ENCODE results near the gene OR2S2. TPM values are rescaled to one million over a fixed set of nuclear protein-coding genes. Genes with fewer than 3 reads are reported as not detected.

OR2S2 gene
- total and polyA plus RNA-seq, 2 of the 8 experiments (the other 6 are each of a cell fraction or from before 2014, with no cell fraction given), result not detected

DNA sequence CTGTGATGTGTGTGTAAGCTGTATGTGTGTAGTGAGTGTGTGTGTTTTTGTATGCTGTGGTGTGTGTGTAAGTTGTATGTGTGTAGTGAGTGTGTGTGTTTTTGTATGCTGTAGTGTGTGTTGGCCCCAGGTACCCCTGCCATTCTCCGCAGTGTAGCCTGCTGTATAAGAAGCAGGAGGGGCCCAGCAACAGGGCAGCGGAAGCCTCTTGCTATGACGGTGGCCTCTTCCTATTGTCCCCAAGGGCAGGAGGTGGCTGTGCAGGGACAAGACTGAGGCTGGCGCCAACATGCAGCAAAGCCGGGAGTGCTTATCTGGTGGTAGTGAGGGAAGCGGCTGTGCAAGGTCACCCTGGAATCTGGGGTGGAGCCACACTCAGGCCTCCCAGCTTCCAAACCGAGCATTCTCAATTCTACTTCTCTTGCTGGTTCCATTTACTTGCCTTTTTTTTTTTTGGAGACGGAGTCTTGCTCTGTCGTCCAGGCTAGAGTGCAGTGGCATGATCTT is 43.6 kb downstream of the OR2S2 start:
- Histone ChIP-seq H3K4ac (replicated peaks; ENCODE audit: insufficient read length, low read depth, low read length) (no peak overlapping the region), H2BK20ac (ENCODE audit: low read length) (no peak overlapping the region), H3K9ac (replicated peaks in 1 of 4; ENCODE audit: extremely low read depth in 1 of 4, low read depth in 3 of 4, low read length in 3 of 4) (peak overlapping the region in 1 of 4 experiments; percentile 60; a peak in 1 of 7 replicates), H3K18ac (ENCODE audit: extremely low read depth, low read length) (no peak overlapping the region), H4K5ac (ENCODE audit: insufficient read length, low read depth, low read length) (no peak overlapping the region), H4K20me1 (replicated peaks in 1 of 2; ENCODE audit: control insufficient read depth in 1 of 2, insufficient read depth in 2 of 2, low read length in 2 of 2) (no peaks in the 10 kb centered on the region), H3K9me3 (ENCODE audit: insufficient read depth in 2 of 2, low read depth in 1 of 2, low read length in 1 of 2) (no peaks in the 10 kb centered on the region), H3K23me2 (ENCODE audit: low read depth, low read length) (peaks cover 3% of the 10 kb centered on the region; the same call in 1 of the 2 replicates), H3K23ac (ENCODE audit: insufficient read length) (no peak overlapping the region), H3K14ac (ENCODE audit: insufficient read length) (no peak overlapping the region), H3K4me3 (ENCODE audit: extremely low read depth in 1 of 4, insufficient read depth in 2 of 4, low read depth in 3 of 4, low read length in 4 of 4) (no peak overlapping the region), H3K79me1 (ENCODE audit: low read depth, low read length) (0 out of 2 replicates have a peak, but pooled peaks cover under 1% of the 10 kb centered on the region), H3K56ac (replicated peaks; ENCODE audit: insufficient read length, low read depth, low read length) (no peak overlapping the region), H2AFZ (ENCODE audit: low read length) (no peak overlapping the region), H2BK120ac (replicated peaks; ENCODE audit: low read depth, low read length) (no peak overlapping the region), H2BK12ac (ENCODE audit: low read depth, low read length) (no peak overlapping the region), H2AK5ac (ENCODE audit: low read depth, low read length) (no peak overlapping the region), H3K4me1 (replicated peaks in 1 of 4; ENCODE audit: control insufficient read depth in 3 of 4, insufficient read depth in 4 of 4, low read length in 3 of 4) (peaks cover 3 to 6% (median 5%) of the 10 kb centered on the region in 4 experiments; a peak in 5 of 7 replicates), H3K4me2 (ENCODE audit: insufficient read depth in 1 of 2, low read depth in 2 of 2, low read length in 2 of 2) (no peak overlapping the region), H4K91ac (replicated peaks; ENCODE audit: insufficient read length, low read length) (no peak overlapping the region), H3K27me3 (replicated peaks in 1 of 4; ENCODE audit: control insufficient read depth in 3 of 4, extremely low read depth in 1 of 4, insufficient read depth in 3 of 4, low read length in 3 of 4) (no peaks in the 10 kb centered on the region; a peak in 1 of 7 replicates), H3K27ac (ENCODE audit: low read depth, low read length) (no peak overlapping the region), H3K79me2 (ENCODE audit: control insufficient read depth in 1 of 2, insufficient read depth in 2 of 2, low read length in 2 of 2) (no peaks in the 10 kb centered on the region), H3K36me3 (ENCODE audit: control insufficient read depth in 2 of 4, insufficient read depth in 4 of 4, low read length in 3 of 4) (no peaks in the 10 kb centered on the region), H4K8ac (ENCODE audit: extremely low read depth, insufficient read depth, low read length) (no peak overlapping the region), H2BK5ac (ENCODE audit: low read depth, low read length) (peak overlapping the region; percentile 92; the same call in 1 of the 2 replicates), H2BK15ac (ENCODE audit: low read length) (no peak overlapping the region)
- WGBS, 2 experiments (ENCODE audit: extremely low coverage in 1 of 2, insufficient coverage in 1 of 2, insufficient read length in 1 of 2, insufficient replicate concordance in 2 of 2, low coverage in 1 of 2, low lambda C conversion rate in 2 of 2, missing lambda C conversion rate in 1 of 2), result 83% methylated on average over 9 of the region's 9 CpGs; no CpG with 5 or more reads in 1 of the 2 experiments
- FAIRE-seq (peak; percentile 97), DNase-seq (ENCODE audit: low read depth in 1 of 2, low spot score in 2 of 2) (no peak)
- ChIA-PET POLR2A (ENCODE audit: partially characterized antibody) (no interaction called here), CTCF (ENCODE audit: partially characterized antibody) (interaction anchor here (0.6 to 1.5 kb wide), 3 partner anchors 10 to 255 kb away, joined by 3 to 5 read pairs (median 4); partner anchors contain the start of gene CCIN)
- TF ChIP-seq HDAC6 (IDR thresholded peaks at IDR 0.05; ENCODE audit: low read depth, low read length) (no peak), RXRA (IDR thresholded peaks at IDR 0.05; ENCODE audit: insufficient read depth, low read depth, low read length) (no peak), TAF7 (optimal IDR thresholded peaks at IDR 0.05; ENCODE audit: borderline replicate concordance, low read depth, low read length) (no peak), BRCA1 (IDR thresholded peaks at IDR 0.05; ENCODE audit: low read depth, low read length) (no peak), CREB1 (IDR thresholded peaks at IDR 0.05) (no peak), BCL11A (IDR thresholded peaks at IDR 0.05; ENCODE audit: low read depth in 2 of 2, low read length in 2 of 2) (no peak), ASH2L (IDR thresholded peaks at IDR 0.05; ENCODE audit: low read length) (no peak), CTBP2 (IDR thresholded peaks at IDR 0.05; ENCODE audit: borderline replicate concordance, insufficient read depth, insufficient read length, low read length) (no peak), RFX5 (IDR thresholded peaks at IDR 0.05; ENCODE audit: borderline replicate concordance, low read depth, low read length) (no peak), SRF (IDR thresholded peaks at IDR 0.05; ENCODE audit: low read depth, low read length) (no peak)
- TF ChIP-seq, protein P1, sequence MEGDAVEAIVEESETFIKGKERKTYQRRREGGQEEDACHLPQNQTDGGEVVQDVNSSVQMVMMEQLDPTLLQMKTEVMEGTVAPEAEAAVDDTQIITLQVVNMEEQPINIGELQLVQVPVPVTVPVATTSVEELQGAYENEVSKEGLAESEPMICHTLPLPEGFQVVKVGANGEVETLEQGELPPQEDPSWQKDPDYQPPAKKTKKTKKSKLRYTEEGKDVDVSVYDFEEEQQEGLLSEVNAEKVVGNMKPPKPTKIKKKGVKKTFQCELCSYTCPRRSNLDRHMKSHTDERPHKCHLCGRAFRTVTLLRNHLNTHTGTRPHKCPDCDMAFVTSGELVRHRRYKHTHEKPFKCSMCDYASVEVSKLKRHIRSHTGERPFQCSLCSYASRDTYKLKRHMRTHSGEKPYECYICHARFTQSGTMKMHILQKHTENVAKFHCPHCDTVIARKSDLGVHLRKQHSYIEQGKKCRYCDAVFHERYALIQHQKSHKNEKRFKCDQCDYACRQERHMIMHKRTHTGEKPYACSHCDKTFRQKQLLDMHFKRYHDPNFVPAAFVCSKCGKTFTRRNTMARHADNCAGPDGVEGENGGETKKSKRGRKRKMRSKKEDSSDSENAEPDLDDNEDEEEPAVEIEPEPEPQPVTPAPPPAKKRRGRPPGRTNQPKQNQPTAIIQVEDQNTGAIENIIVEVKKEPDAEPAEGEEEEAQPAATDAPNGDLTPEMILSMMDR (IDR thresholded peaks at IDR 0.05; ENCODE audit: control extremely low read depth in 1 of 3, insufficient read depth in 1 of 3, low read depth in 1 of 3, low read length in 3 of 3), result no peak

All from H1 (cell line).